Glutamatergic neuron (in vitro differentiated cells): ENCODE data around the gene GIGYF2. TPM values are rescaled to one million over a fixed set of nuclear protein-coding genes. Genes with fewer than 3 reads are reported as not detected.

Experiments used
- DNase-seq: peaks from one replicate; pipeline ENCODE4 v3.0.0; 2022
- H3K27ac Mint-ChIP-seq: one replicate; pipeline ENCODE4 v1.8.0; 2020; ENCODE audit warnings: mild to moderate bottlenecking, mixed read lengths, inconsistent platforms; ENCODE audit not compliant: unreplicated experiment
- H3K27me3 Mint-ChIP-seq: one replicate; pipeline ENCODE4 v1.8.0; 2020; ENCODE audit warnings: mild to moderate bottlenecking, moderate library complexity, mixed read lengths, inconsistent platforms; ENCODE audit not compliant: unreplicated experiment
- H3K36me3 Mint-ChIP-seq: one replicate; pipeline ENCODE4 v1.8.0; 2020; ENCODE audit warnings: mild to moderate bottlenecking, mixed read lengths, inconsistent platforms; ENCODE audit not compliant: unreplicated experiment
- H3K4me1 Mint-ChIP-seq: one replicate; pipeline ENCODE4 v1.8.0; 2020; ENCODE audit warnings: mild to moderate bottlenecking, low read depth, mixed read lengths, inconsistent platforms; ENCODE audit not compliant: unreplicated experiment
- H3K4me3 Mint-ChIP-seq: one replicate; pipeline ENCODE4 v1.8.0; 2020; ENCODE audit warnings: mild to moderate bottlenecking, mixed read lengths, inconsistent platforms; ENCODE audit not compliant: unreplicated experiment
- H3K9me3 Mint-ChIP-seq: one replicate; pipeline ENCODE4 v1.8.0; 2020; ENCODE audit warnings: mild to moderate bottlenecking, moderate library complexity, mixed read lengths, inconsistent platforms; ENCODE audit not compliant: unreplicated experiment
- CTCF ChIP-seq: fragments of 200-600 bp; sonication (generic); IDR thresholded peaks from one replicate; pipeline ENCODE4 v1.5.0; 2021; ENCODE audit not compliant: partially characterized antibody, unreplicated experiment
- total RNA-seq: library from RNA; stranded (reverse); fragmentation: NEBNext Ultra II Directional; extraction: Animal tissue kit (Norgen Biotek cat#: 25700); gene quantifications from one replicate; pipeline ENCODE4 v1.2.1, GENCODE V29; 2021; ENCODE audit not compliant: unreplicated experiment

The GIGYF2 gene
- total RNA-seq, 1 donor from 2014 or later = 91.7 TPM

GRCh38 chr2:232871835-232872736 is 175.0 kb downstream of the GIGYF2 start:
- Mint-ChIP-seq H3K4me3 (no peak overlapping the region), H3K4me1 (peaks cover 1% of the 10 kb centered on the region), H3K9me3 (no peaks in the 10 kb centered on the region), H3K36me3 (no peaks in the 10 kb centered on the region), H3K27ac (no peak overlapping the region), H3K27me3 (peaks cover 8% of the 10 kb centered on the region)
- TF ChIP-seq CTCF = no peak
- no peak for DNase-seq

GRCh38 chr2:232872826-232873225 is 175.7 kb downstream of the GIGYF2 start:
- no peak for DNase-seq
- peaks cover 4% of the 10 kb centered on the region for H3K4me1 Mint-ChIP-seq
- H3K27ac Mint-ChIP-seq = no peak overlapping the region
- no peak overlapping the region for H3K4me3 Mint-ChIP-seq
- no peak for TF ChIP-seq CTCF
- H3K27me3 Mint-ChIP-seq = peaks cover 12% of the 10 kb centered on the region
- H3K36me3 Mint-ChIP-seq = no peaks in the 10 kb centered on the region
- peaks cover 2% of the 10 kb centered on the region for H3K9me3 Mint-ChIP-seq

- Mint-ChIP-seq H3K27me3 (peaks cover 14% of the 10 kb centered on the region), H3K27ac (no peak overlapping the region), H3K36me3 (no peaks in the 10 kb centered on the region), H3K9me3 (peaks cover 2% of the 10 kb centered on the region), H3K4me1 (peaks cover 4% of the 10 kb centered on the region), H3K4me3 (no peak overlapping the region)
- TF ChIP-seq CTCF = no peak
- no peak for DNase-seq
Measured at GRCh38 chr2:232873292-232873908, 176.3 kb downstream of the GIGYF2 start.

GRCh38 chr2:232873909-232874641 is 176.9 kb downstream of the GIGYF2 start:
- H3K27ac Mint-ChIP-seq = no peak overlapping the region
- H3K27me3 Mint-ChIP-seq = peaks cover 16% of the 10 kb centered on the region
- no peaks in the 10 kb centered on the region for H3K36me3 Mint-ChIP-seq
- H3K4me3 Mint-ChIP-seq = no peak overlapping the region
- H3K9me3 Mint-ChIP-seq = peaks cover 2% of the 10 kb centered on the region
- peaks cover 4% of the 10 kb centered on the region for H3K4me1 Mint-ChIP-seq
- TF ChIP-seq CTCF = no peak
- DNase-seq = no peak
